Measurements from ENCODE around the gene P3H2. TPM values are rescaled to one million over a fixed set of nuclear protein-coding genes. Genes with fewer than 3 reads are reported as not detected.

Gene P3H2
- total RNA-seq, 4 donors from 2014 or later, result 29.9 to 73.3 (median 54.5) TPM

DNA sequence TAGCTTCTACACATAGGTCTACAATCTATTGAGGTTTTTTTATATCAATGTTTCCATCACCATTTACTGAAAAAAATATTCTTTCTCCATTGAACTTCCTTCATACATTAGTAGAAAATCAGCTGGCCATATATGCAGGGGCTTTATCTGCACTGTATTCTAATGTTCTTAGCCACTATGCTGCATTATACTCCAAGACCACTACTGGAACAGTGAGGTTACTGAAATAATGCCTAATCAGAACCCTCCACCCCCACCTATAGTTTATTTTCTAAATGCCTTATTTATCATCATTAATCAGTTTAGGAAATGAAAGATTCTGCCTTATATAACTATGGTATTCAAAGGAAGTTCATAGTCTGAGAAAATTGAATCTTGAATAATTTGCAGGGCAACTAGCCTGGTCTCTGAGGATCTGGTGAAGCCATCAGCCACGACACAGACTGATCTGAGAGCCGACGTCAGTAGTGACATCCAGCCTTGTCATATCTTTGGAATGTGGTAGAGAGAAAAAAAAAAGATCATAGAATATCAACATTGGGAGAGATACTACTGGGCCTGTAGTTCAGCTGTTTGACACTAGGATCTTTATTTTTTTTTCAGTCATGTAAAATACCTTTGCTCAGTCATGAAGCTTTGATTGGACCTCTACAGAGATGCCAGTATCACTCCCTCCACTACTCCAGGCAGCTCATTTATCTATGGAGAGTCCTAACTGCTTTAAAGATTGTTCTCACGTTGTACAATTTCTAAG lies 66.6 kb downstream of the P3H2 start:
- H3K4me1 ChIP-seq, result peaks cover 17% of the 10 kb centered on the region
- DNase-seq (ENCODE audit: low spot score in 2 of 2), result no peak
- H3K27ac ChIP-seq, result no peak overlapping the region
- H3K9me3 ChIP-seq, result no peaks in the 10 kb centered on the region
- H3K4me3 ChIP-seq, result no peak overlapping the region
- no peaks in the 10 kb centered on the region for H3K36me3 ChIP-seq
- 45% methylated on average over 4 of the region's 4 CpGs for WGBS
- TF ChIP-seq POLR2AphosphoS5 (IDR thresholded peaks at IDR 0.05) (no peak), POLR2A (IDR thresholded peaks at IDR 0.05) (no peak), EP300 (IDR thresholded peaks at IDR 0.05) (no peak)
- TF ChIP-seq, protein P1, sequence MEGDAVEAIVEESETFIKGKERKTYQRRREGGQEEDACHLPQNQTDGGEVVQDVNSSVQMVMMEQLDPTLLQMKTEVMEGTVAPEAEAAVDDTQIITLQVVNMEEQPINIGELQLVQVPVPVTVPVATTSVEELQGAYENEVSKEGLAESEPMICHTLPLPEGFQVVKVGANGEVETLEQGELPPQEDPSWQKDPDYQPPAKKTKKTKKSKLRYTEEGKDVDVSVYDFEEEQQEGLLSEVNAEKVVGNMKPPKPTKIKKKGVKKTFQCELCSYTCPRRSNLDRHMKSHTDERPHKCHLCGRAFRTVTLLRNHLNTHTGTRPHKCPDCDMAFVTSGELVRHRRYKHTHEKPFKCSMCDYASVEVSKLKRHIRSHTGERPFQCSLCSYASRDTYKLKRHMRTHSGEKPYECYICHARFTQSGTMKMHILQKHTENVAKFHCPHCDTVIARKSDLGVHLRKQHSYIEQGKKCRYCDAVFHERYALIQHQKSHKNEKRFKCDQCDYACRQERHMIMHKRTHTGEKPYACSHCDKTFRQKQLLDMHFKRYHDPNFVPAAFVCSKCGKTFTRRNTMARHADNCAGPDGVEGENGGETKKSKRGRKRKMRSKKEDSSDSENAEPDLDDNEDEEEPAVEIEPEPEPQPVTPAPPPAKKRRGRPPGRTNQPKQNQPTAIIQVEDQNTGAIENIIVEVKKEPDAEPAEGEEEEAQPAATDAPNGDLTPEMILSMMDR (IDR thresholded peaks at IDR 0.05), result no peak
- H3K27me3 ChIP-seq, result no peaks in the 10 kb centered on the region

DNA sequence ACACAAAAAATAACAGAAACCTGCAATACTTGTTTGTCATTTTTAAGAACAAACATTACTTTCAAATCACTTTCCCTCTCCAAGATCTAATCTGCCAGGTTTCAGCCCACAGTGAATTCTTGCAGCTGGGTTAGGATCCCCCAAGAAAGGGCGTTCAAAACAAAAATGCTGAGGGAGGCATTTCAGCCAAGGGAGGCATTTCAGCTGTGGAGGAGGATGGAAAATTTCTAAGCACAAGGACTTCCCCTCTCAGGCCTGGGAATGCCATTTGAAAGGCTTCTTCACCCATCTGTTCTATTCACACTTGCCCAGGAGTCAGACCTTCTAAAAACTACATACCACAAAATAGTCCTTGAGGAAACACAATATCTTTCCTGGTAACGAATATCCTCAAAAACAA lies 69.1 kb downstream of the P3H2 start:
- H3K4me3 ChIP-seq, result no peak overlapping the region
- H3K9me3 ChIP-seq, result no peaks in the 10 kb centered on the region
- H3K36me3 ChIP-seq, result no peaks in the 10 kb centered on the region
- no peak overlapping the region for H3K27ac ChIP-seq
- WGBS, result 54% methylated on average over 2 of the region's 2 CpGs
- peaks cover 19% of the 10 kb centered on the region for H3K4me1 ChIP-seq
- H3K27me3 ChIP-seq, result no peaks in the 10 kb centered on the region
- no peak for DNase-seq (ENCODE audit: low spot score in 2 of 2)
- no peak for TF ChIP-seq POLR2A (IDR thresholded peaks at IDR 0.05)
- TF ChIP-seq, protein P1 (IDR thresholded peaks at IDR 0.05), result no peak
- TF ChIP-seq EP300 (IDR thresholded peaks at IDR 0.05), result no peak
- TF ChIP-seq POLR2AphosphoS5 (IDR thresholded peaks at IDR 0.05), result no peak

DNA sequence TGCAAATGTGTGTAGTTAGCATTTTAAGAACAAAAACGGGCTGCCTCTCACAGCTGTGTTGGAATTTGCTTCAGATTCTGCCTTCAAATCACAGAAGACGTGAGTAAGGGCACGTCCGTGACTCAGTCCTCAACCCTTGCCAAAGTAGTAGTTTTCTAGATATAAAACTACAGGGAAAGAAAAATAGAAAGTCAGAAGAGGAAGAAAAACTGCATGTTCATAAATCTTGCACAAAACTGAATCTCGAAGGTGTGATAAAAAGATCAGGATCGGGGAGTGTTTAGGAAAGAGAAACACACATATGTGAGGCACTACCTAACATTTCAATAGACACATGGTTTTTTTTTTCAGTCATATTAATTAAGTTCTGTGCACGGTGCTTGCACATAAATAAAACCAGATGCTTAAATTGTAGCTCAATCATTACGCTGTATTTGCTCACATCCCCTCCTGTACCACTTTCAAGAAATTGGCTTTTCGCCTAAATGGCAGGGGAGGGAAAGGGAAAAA lies 71.7 kb downstream of the P3H2 start:
- no peaks in the 10 kb centered on the region for H3K36me3 ChIP-seq
- TF ChIP-seq, protein P1 (IDR thresholded peaks at IDR 0.05), result no peak
- no peak for TF ChIP-seq POLR2A (IDR thresholded peaks at IDR 0.05)
- TF ChIP-seq POLR2AphosphoS5 (IDR thresholded peaks at IDR 0.05), result no peak
- TF ChIP-seq EP300 (IDR thresholded peaks at IDR 0.05), result no peak
- no peaks in the 10 kb centered on the region for H3K9me3 ChIP-seq
- WGBS, result 24% methylated on average over 9 of the region's 9 CpGs
- no peaks in the 10 kb centered on the region for H3K27me3 ChIP-seq
- no peak for DNase-seq (ENCODE audit: low spot score in 2 of 2)
- peak overlapping the region; percentile 7 for H3K4me3 ChIP-seq
- no peak overlapping the region for H3K27ac ChIP-seq
- H3K4me1 ChIP-seq, result peaks cover 30% of the 10 kb centered on the region

DNA sequence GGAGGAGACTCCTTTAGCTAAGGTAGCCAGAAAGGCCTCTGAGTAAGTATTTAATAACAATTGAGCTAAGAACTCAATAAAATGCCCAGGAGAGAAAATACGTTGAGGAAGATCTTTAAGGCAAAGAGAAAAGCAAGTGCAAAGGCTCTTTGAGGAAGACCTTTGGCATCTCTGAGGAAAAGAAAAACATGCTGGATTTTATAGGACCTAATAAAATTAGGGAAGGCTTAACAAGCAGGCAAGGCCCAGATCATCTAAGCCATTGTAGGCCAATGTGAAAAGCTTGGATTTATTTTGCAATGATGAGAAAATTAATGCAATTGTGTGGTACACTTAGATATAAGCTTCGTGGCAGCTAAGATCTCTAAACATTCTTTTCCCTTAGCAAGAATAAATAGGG lies 75.7 kb downstream of the P3H2 start:
- Histone ChIP-seq H3K9me3 (no peaks in the 10 kb centered on the region), H3K4me3 (no peak overlapping the region), H3K27me3 (no peaks in the 10 kb centered on the region), H3K27ac (no peak overlapping the region), H3K36me3 (no peaks in the 10 kb centered on the region), H3K4me1 (peaks cover 55% of the 10 kb centered on the region)
- TF ChIP-seq EP300 (IDR thresholded peaks at IDR 0.05) (no peak), POLR2A (IDR thresholded peaks at IDR 0.05) (no peak), POLR2AphosphoS5 (IDR thresholded peaks at IDR 0.05) (no peak)
- TF ChIP-seq, protein P1 (IDR thresholded peaks at IDR 0.05), result no peak
- DNase-seq (ENCODE audit: low spot score in 2 of 2), result no peak
- 77% methylated on average over 2 of the region's 2 CpGs for WGBS

DNA sequence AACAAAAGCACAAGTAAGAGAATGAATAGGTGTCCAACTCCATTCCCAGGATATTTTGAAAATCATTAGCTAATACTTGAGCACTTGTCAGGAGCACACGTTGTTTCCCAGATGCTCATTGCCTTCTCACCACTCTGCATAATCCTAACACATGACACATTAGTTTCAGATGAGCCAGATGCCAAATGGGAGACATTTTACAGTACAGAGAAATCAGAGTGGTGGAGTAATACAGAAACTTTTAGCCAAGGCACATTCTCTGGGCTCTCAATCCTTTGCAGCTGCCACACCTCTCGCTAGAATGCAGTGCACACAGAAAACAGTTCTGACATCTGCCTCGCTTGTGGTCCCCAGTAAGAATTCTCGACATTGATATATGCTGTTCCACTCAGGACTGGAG lies 76.6 kb downstream of the P3H2 start:
- 38% methylated on average over 4 of the region's 4 CpGs for WGBS
- peaks cover 51% of the 10 kb centered on the region for H3K4me1 ChIP-seq

More for the DNA sequence above, 76.6 kb downstream of the P3H2 start:
- DNase-seq (ENCODE audit: low spot score in 2 of 2), result no peak
- H3K27me3 ChIP-seq, result no peaks in the 10 kb centered on the region
- H3K9me3 ChIP-seq, result no peaks in the 10 kb centered on the region
- TF ChIP-seq EP300 (IDR thresholded peaks at IDR 0.05) (no peak), POLR2AphosphoS5 (IDR thresholded peaks at IDR 0.05) (no peak), POLR2A (IDR thresholded peaks at IDR 0.05) (no peak)
- TF ChIP-seq, protein P1 (IDR thresholded peaks at IDR 0.05), result no peak
- H3K36me3 ChIP-seq, result no peaks in the 10 kb centered on the region
- H3K27ac ChIP-seq, result no peak overlapping the region
- no peak overlapping the region for H3K4me3 ChIP-seq

Data from suprapubic skin (tissue), 4 donors.